ENCODE data around the gene DNAH3. TPM values are rescaled to one million over a fixed set of nuclear protein-coding genes. Genes with fewer than 3 reads are reported as not detected.

Gene DNAH3
- total and polyA plus RNA-seq, 2 of the 13 experiments (the other 11 are each of a cell fraction or from before 2014, with no cell fraction given) = 0.07 to 0.08 TPM

DNA sequence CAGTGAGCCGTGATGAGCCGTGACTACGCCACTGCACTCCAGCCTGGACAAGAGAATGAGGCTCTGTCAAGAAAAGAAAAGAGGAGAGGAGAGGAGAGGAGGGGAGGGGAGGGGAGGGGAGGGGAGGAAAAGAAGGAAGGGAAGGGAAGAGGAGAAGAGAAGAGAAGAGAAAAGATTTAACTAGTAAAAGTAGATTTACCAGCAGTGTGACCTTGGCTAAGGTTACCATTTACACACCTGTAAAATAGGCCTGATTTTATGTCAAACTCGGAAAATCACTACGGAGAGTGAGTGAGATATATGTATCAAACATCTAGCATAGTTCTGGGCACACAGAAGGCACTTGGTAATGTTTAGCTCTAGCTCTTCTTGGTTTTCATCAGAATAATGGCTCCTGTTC is 140.8 kb downstream of the DNAH3 start:
- Histone ChIP-seq H2AFZ (ENCODE audit: low read length) (no peak overlapping the region), H3K4me1 (ENCODE audit: insufficient read depth, low read length) (no peaks in the 10 kb centered on the region), H3K27ac (ENCODE audit: extremely low read length, insufficient read depth, low read length) (no peak overlapping the region), H3K9ac (ENCODE audit: insufficient read depth, low read depth, low read length) (no peak overlapping the region), H3K9me3 (ENCODE audit: low read length) (peaks cover 7% of the 10 kb centered on the region), H3K79me2 (ENCODE audit: insufficient read depth, low read length) (no peaks in the 10 kb centered on the region), H3K4me3 (replicated peaks in 1 of 3; ENCODE audit: insufficient read depth in 1 of 3, low read depth in 2 of 3, low read length in 3 of 3) (no peak overlapping the region), H3K36me3 (replicated peaks in 1 of 2; ENCODE audit: control insufficient read depth in 1 of 2, insufficient read depth in 2 of 2, low read length in 2 of 2) (no peaks in the 10 kb centered on the region), H3K27me3 (ENCODE audit: control insufficient read depth in 1 of 2, insufficient read depth in 2 of 2, low read length in 2 of 2) (peaks cover 3 to 16% of the 10 kb centered on the region in 2 experiments; a peak in 3 of 5 replicates), H3K4me2 (ENCODE audit: low read depth, low read length) (no peak overlapping the region), H4K20me1 (ENCODE audit: insufficient read depth, low read length) (no peaks in the 10 kb centered on the region)
- no TSS peak for BruUV-seq (replicated peaks)
- 57% methylated on average over 5 of the region's 5 CpGs for WGBS (ENCODE audit: low lambda C conversion rate)
- CTCF ChIA-PET (ENCODE audit: low intra/inter-chr PET ratio, low total read pairs) = no interaction called here
- DNase-seq (ENCODE audit: low spot score) (no peak), ATAC-seq (no peak), FAIRE-seq (no peak)
- intact Hi-C loops (cut with micrococcal nuclease; ENCODE audit: unreplicated experiment) = no loop called here
- in situ Hi-C loops (cut with HindIII; ENCODE audit: extremely low pct_ligation_motif_present, low pct_unique_long_range_greater_than_20kb) = no loop called here
- POLR2A ChIA-PET = no interaction called here
- TF ChIP-seq HNRNPK (IDR thresholded peaks at IDR 0.05; ENCODE audit: low read depth, low read length, poor library complexity, severe bottlenecking) (peak; percentile 90), PCBP2 (optimal IDR thresholded peaks at IDR 0.05; ENCODE audit: low read depth, low read length, poor library complexity, severe bottlenecking) (peak; percentile 83)
- TF ChIP-seq, protein P1, sequence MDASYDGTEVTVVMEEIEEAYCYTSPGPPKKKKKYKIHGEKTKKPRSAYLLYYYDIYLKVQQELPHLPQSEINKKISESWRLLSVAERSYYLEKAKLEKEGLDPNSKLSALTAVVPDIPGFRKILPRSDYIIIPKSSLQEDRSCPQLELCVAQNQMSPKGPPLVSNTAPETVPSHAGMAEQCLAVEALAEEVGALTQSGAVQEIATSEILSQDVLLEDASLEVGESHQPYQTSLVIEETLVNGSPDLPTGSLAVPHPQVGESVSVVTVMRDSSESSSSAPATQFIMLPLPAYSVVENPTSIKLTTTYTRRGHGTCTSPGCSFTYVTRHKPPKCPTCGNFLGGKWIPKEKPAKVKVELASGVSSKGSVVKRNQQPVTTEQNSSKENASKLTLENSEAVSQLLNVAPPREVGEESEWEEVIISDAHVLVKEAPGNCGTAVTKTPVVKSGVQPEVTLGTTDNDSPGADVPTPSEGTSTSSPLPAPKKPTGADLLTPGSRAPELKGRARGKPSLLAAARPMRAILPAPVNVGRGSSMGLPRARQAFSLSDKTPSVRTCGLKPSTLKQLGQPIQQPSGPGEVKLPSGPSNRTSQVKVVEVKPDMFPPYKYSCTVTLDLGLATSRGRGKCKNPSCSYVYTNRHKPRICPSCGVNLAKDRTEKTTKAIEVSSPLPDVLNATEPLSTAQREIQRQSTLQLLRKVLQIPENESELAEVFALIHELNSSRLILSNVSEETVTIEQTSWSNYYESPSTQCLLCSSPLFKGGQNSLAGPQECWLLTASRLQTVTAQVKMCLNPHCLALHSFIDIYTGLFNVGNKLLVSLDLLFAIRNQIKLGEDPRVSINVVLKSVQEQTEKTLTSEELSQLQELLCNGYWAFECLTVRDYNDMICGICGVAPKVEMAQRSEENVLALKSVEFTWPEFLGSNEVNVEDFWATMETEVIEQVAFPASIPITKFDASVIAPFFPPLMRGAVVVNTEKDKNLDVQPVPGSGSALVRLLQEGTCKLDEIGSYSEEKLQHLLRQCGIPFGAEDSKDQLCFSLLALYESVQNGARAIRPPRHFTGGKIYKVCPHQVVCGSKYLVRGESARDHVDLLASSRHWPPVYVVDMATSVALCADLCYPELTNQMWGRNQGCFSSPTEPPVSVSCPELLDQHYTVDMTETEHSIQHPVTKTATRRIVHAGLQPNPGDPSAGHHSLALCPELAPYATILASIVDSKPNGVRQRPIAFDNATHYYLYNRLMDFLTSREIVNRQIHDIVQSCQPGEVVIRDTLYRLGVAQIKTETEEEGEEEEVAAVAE (CRISPR knock-in tag; IDR thresholded peaks at IDR 0.05; ENCODE audit: borderline replicate concordance) = no peak

DNA sequence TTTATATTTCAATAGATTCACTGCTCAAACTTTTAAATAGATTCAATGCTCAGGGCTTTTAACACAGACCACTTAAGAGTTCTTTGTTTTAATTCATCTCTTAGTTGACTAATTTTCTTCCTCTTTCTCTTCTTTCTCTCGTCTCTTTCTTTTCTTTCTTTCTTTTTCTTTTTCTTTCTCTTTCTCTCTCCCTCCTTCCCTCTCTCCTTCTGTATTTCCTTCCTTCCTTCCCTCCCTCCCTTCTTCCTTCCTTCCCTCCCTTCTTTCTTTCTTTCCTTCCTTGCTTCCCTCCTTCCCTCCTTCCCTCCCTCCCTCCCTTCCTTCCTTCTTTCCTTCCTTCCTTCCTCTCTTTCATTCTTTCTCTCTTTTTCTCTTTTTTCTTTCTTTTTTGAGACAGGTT is 145.6 kb downstream of the DNAH3 start:
- intact Hi-C loops (cut with micrococcal nuclease; ENCODE audit: unreplicated experiment) (no loop called here), in situ Hi-C loops (cut with HindIII; ENCODE audit: extremely low pct_ligation_motif_present, low pct_unique_long_range_greater_than_20kb) (no loop called here)
- ChIA-PET CTCF (ENCODE audit: low intra/inter-chr PET ratio, low total read pairs) (no interaction called here), POLR2A (no interaction called here)
- Histone ChIP-seq H3K9me3 (ENCODE audit: low read length) (no peaks in the 10 kb centered on the region), H4K20me1 (ENCODE audit: insufficient read depth, low read length) (no peaks in the 10 kb centered on the region), H3K27ac (ENCODE audit: extremely low read length, insufficient read depth, low read length) (no peak overlapping the region), H3K27me3 (ENCODE audit: control insufficient read depth in 1 of 2, insufficient read depth in 2 of 2, low read length in 2 of 2) (peaks cover 3 to 11% of the 10 kb centered on the region in 2 experiments; a peak in 4 of 5 replicates), H3K79me2 (ENCODE audit: insufficient read depth, low read length) (no peaks in the 10 kb centered on the region), H2AFZ (ENCODE audit: low read length) (no peak overlapping the region), H3K4me2 (ENCODE audit: low read depth, low read length) (no peak overlapping the region), H3K9ac (ENCODE audit: insufficient read depth, low read depth, low read length) (no peak overlapping the region), H3K36me3 (replicated peaks in 1 of 2; ENCODE audit: control insufficient read depth in 1 of 2, insufficient read depth in 2 of 2, low read length in 2 of 2) (no peaks in the 10 kb centered on the region), H3K4me3 (replicated peaks in 1 of 3; ENCODE audit: insufficient read depth in 1 of 3, low read depth in 2 of 3, low read length in 3 of 3) (no peak overlapping the region), H3K4me1 (ENCODE audit: insufficient read depth, low read length) (no peaks in the 10 kb centered on the region)
- no peak for ATAC-seq
- DNase-seq (ENCODE audit: low spot score) = no peak
- FAIRE-seq = no peak
- WGBS (ENCODE audit: low lambda C conversion rate) = 2% methylated on average over 1 of the region's 1 CpG
- BruUV-seq (replicated peaks) = no TSS peak
- no peak for TF ChIP-seq TGIF2 (CRISPR knock-in tag; IDR thresholded peaks at IDR 0.05)
- TF ChIP-seq ETV5 (CRISPR knock-in tag; IDR thresholded peaks at IDR 0.05; ENCODE audit: borderline replicate concordance) = no peak
- no peak for TF ChIP-seq MLLT10 (CRISPR knock-in tag; IDR thresholded peaks at IDR 0.05)
- TF ChIP-seq YY1 (IDR thresholded peaks at IDR 0.05; ENCODE audit: insufficient read depth, insufficient replicate concordance, low read depth, low read length) = no peak
- no peak for TF ChIP-seq KAT7 (CRISPR knock-in tag; IDR thresholded peaks at IDR 0.05; ENCODE audit: borderline replicate concordance)
- no peak for TF ChIP-seq TEAD3 (CRISPR knock-in tag; optimal IDR thresholded peaks at IDR 0.05; ENCODE audit: borderline replicate concordance)
- no peak for TF ChIP-seq AKAP8 (CRISPR knock-in tag; IDR thresholded peaks at IDR 0.05)
- no peak for TF ChIP-seq SRSF1 (optimal IDR thresholded peaks at IDR 0.05; ENCODE audit: low read depth, low read length)
- no peak for TF ChIP-seq SNAI1 (CRISPR knock-in tag; IDR thresholded peaks at IDR 0.05; ENCODE audit: borderline replicate concordance)

All from HepG2 (cell line).